ENCODE results near the gene SOX8.

GRCh38 chr16:1030473-1030901, 48.9 kb downstream of the SOX8 start:
- TF ChIP-seq, protein P1, sequence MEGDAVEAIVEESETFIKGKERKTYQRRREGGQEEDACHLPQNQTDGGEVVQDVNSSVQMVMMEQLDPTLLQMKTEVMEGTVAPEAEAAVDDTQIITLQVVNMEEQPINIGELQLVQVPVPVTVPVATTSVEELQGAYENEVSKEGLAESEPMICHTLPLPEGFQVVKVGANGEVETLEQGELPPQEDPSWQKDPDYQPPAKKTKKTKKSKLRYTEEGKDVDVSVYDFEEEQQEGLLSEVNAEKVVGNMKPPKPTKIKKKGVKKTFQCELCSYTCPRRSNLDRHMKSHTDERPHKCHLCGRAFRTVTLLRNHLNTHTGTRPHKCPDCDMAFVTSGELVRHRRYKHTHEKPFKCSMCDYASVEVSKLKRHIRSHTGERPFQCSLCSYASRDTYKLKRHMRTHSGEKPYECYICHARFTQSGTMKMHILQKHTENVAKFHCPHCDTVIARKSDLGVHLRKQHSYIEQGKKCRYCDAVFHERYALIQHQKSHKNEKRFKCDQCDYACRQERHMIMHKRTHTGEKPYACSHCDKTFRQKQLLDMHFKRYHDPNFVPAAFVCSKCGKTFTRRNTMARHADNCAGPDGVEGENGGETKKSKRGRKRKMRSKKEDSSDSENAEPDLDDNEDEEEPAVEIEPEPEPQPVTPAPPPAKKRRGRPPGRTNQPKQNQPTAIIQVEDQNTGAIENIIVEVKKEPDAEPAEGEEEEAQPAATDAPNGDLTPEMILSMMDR (IDR thresholded peaks at IDR 0.05; ENCODE audit: insufficient read depth, low read length, poor library complexity, severe bottlenecking) = no peak
- TF ChIP-seq EZH2phosphoT487 (conservative IDR thresholded peaks at IDR 0.05; ENCODE audit: low read length) = no peak

Measured in SU-DHL-6 (cell line).